Upper lobe of left lung (tissue), 6 donors: Measurements from ENCODE around the gene FRMD3. TPM values are rescaled to one million over a fixed set of nuclear protein-coding genes. Genes with fewer than 3 reads are reported as not detected.

Experiments used
- ATAC-seq, 2 donors: fragments of 200-7000 bp; cut with Tn5 transposase; one replicate each; pipeline ENCODE4 v1.9.1; 2022; ENCODE audit warnings: mild to moderate bottlenecking in 2 of 2, moderate library complexity in 2 of 2; ENCODE audit not compliant: low FRiP score in 2 of 2
- DNase-seq, 2 donors: peaks; one replicate each; pipeline ENCODE4 v3.0.0-alpha.2; 2019 to 2020
- H3K27ac ChIP-seq, 4 donors: fragments of 200-600 bp; sonication (generic); one replicate each; pipeline ENCODE4 v1.5.1; 2016 to 2019
- H3K27me3 ChIP-seq, 4 donors: fragments of 200-600 bp; sonication (generic); one replicate each; pipeline ENCODE4 v1.5.1; 2017 to 2019
- H3K36me3 ChIP-seq, 4 donors: fragments of 200-600 bp; sonication (generic); one replicate each; pipeline ENCODE4 v1.5.1; 2016 to 2019
- H3K4me1 ChIP-seq, 4 donors: fragments of 200-600 bp; sonication (generic); one replicate each; pipeline ENCODE4 v1.5.1; 2018 to 2019
- H3K4me3 ChIP-seq, 4 donors: fragments of 200-600 bp; sonication (generic); one replicate each; pipeline ENCODE4 v1.5.1; 2017 to 2019; ENCODE audit warnings: mild to moderate bottlenecking in 2 of 4, moderate library complexity in 1 of 4
- H3K9me3 ChIP-seq, 4 donors: fragments of 200-600 bp; sonication (generic); one replicate each; pipeline ENCODE4 v1.5.1; 2018 to 2019
- CTCF ChIP-seq, 6 experiments: fragments of 450-650 bp in 4 of 6; fragments of 200-600 bp in 2 of 6; sonication (generic) in 2 of 6; IDR thresholded peaks; one replicate each; pipeline ENCODE4 v1.5.1; 2016 to 2019; ENCODE audit warnings: antibody characterized with exemption in 6 of 6
- EP300 ChIP-seq, 4 donors: sonication (generic); formaldehyde crosslinking; IDR thresholded peaks; one replicate each; pipeline ENCODE4 v1.5.1; 2017; ENCODE audit warnings: antibody characterized with exemption in 4 of 4, control low read depth in 2 of 4
- POLR2A ChIP-seq, 4 donors: fragments of 450-650 bp; IDR thresholded peaks; one replicate each; pipeline ENCODE4 v1.5.1; 2016 to 2017; ENCODE audit warnings: antibody characterized with exemption in 4 of 4, mild to moderate bottlenecking in 2 of 4
- POLR2AphosphoS5 ChIP-seq, 2 donors: sonication (generic); formaldehyde crosslinking; IDR thresholded peaks; one replicate each; pipeline ENCODE4 v1.5.1; 2017; ENCODE audit warnings: antibody characterized with exemption in 2 of 2
- WGBS, 2 donors: methylation state at CpG; one replicate each; pipeline ENCODE4 v1.1.5; 2017 to 2018; 5-methylcytosine and 5-hydroxymethylcytosine counted together
- total RNA-seq, 6 donors: library from RNA; depleted of rRNA in 4 of 6; stranded (reverse); fragments of >200 nt in 4 of 6; gene quantifications; one replicate each; pipeline versions ENCODE4 v1.1.0 to v1.2.1, GENCODE V29; 2016 to 2021
- donor health status: DM: no; HTN: no; CAD: no; lungs with moderate emphysema.
- donor health status: DM: no; HTN: yes; CAD: no; lungs with severe emphysema.

FRMD3 gene
- total RNA-seq, 6 donors from 2014 or later = 5.6 to 33.4 (median 10.4) TPM

GRCh38 chr9:83274787-83275186 is 263.4 kb downstream of the FRMD3 start:
- Histone ChIP-seq H3K4me1 (no peaks in the 10 kb centered on the region), H3K36me3 (no peaks in the 10 kb centered on the region), H3K27ac (no peak overlapping the region), H3K4me3 (no peak overlapping the region), H3K9me3 (no peaks in the 10 kb centered on the region), H3K27me3 (no peaks in the 10 kb centered on the region)
- DNase-seq = no peak
- WGBS, 2 donors = 88 to 93% methylated on average over 5 of the region's 5 CpGs
- no peak for ATAC-seq
- TF ChIP-seq CTCF (IDR thresholded peaks at IDR 0.05) (no peak), POLR2A (IDR thresholded peaks at IDR 0.05) (no peak)

GRCh38 chr9:83271665-83272071 is 266.5 kb downstream of the FRMD3 start:
- Histone ChIP-seq H3K36me3 (no peaks in the 10 kb centered on the region), H3K27me3 (no peaks in the 10 kb centered on the region), H3K27ac (no peak overlapping the region), H3K9me3 (no peaks in the 10 kb centered on the region), H3K4me3 (no peak overlapping the region), H3K4me1 (peaks cover 0 to 2% (median 0%) of the 10 kb centered on the region in 4 donors)
- ATAC-seq (no peak), DNase-seq (no peak)
- TF ChIP-seq POLR2A (IDR thresholded peaks at IDR 0.05) (no peak), EP300 (IDR thresholded peaks at IDR 0.05) (no peak), POLR2AphosphoS5 (IDR thresholded peaks at IDR 0.05) (no peak), CTCF (IDR thresholded peaks at IDR 0.05) (no peak)
- 48 to 59% methylated on average over 2 of the region's 2 CpGs for WGBS, 2 donors

- no peaks in the 10 kb centered on the region for H3K9me3 ChIP-seq
- DNase-seq (no peak), ATAC-seq (no peak)
- 33 to 67% methylated on average over 3 of the region's 3 CpGs for WGBS, 2 donors
- H3K36me3 ChIP-seq = no peaks in the 10 kb centered on the region
- H3K27me3 ChIP-seq = no peaks in the 10 kb centered on the region
- H3K27ac ChIP-seq = no peak overlapping the region
- H3K4me3 ChIP-seq = no peak overlapping the region
- no peak for TF ChIP-seq CTCF (IDR thresholded peaks at IDR 0.05)
- TF ChIP-seq POLR2AphosphoS5 (IDR thresholded peaks at IDR 0.05) = no peak
- no peak for TF ChIP-seq POLR2A (IDR thresholded peaks at IDR 0.05)
- no peak for TF ChIP-seq EP300 (IDR thresholded peaks at IDR 0.05)
- H3K4me1 ChIP-seq = peaks cover 0 to 3% (median 0%) of the 10 kb centered on the region in 4 donors
These were observed 268.1 kb downstream of the FRMD3 start for GRCh38 chr9:83270116-83270515.

- DNase-seq = no peak
- TF ChIP-seq EP300 (IDR thresholded peaks at IDR 0.05) (no peak), CTCF (IDR thresholded peaks at IDR 0.05) (no peak)
- ATAC-seq = no peak
- Histone ChIP-seq H3K9me3 (no peaks in the 10 kb centered on the region), H3K36me3 (no peaks in the 10 kb centered on the region), H3K4me1 (peaks cover 0 to 3% (median 0%) of the 10 kb centered on the region in 4 donors), H3K27me3 (no peaks in the 10 kb centered on the region), H3K27ac (no peak overlapping the region), H3K4me3 (no peak overlapping the region)
- 74 to 78% methylated on average over 5 of the region's 5 CpGs for WGBS, 2 donors
These were observed 270.5 kb downstream of the FRMD3 start for GRCh38 chr9:83267741-83268140.

- H3K36me3 ChIP-seq = no peaks in the 10 kb centered on the region
- no peak overlapping the region for H3K4me3 ChIP-seq
- 57 to 62% methylated on average over 11 of the region's 11 CpGs for WGBS, 2 donors
- H3K27ac ChIP-seq = no peak overlapping the region
- TF ChIP-seq CTCF (IDR thresholded peaks at IDR 0.05) (no peak), POLR2A (IDR thresholded peaks at IDR 0.05) (no peak), EP300 (IDR thresholded peaks at IDR 0.05) (no peak), POLR2AphosphoS5 (IDR thresholded peaks at IDR 0.05) (no peak)
- H3K9me3 ChIP-seq = no peaks in the 10 kb centered on the region
- DNase-seq (no peak), ATAC-seq (peak in 1 of 2 donors; percentile 11)
- peaks cover 0 to 3% (median 0%) of the 10 kb centered on the region in 4 donors for H3K4me1 ChIP-seq
- H3K27me3 ChIP-seq = no peaks in the 10 kb centered on the region
These were observed 271.3 kb downstream of the FRMD3 start for GRCh38 chr9:83266666-83267496.
